ENCODE measurements around the gene DENND1B. TPM values are rescaled to one million over a fixed set of nuclear protein-coding genes. Genes with fewer than 3 reads are reported as not detected.

DENND1B gene
- total RNA-seq, 4 donors from 2014 or later: 10.1 to 14.4 (median 12.6) TPM

GRCh38 chr1:197686702-197687355 is 88.5 kb downstream of the DENND1B start:
- no peaks in the 10 kb centered on the region for H3K27me3 ChIP-seq
- peaks cover 3% of the 10 kb centered on the region for H3K4me1 ChIP-seq
- no peaks in the 10 kb centered on the region for H3K36me3 ChIP-seq
- H3K9me3 ChIP-seq: peaks cover 6% of the 10 kb centered on the region
- DNase-seq (ENCODE audit: low spot score in 2 of 2): no peak
- no peak overlapping the region for H3K4me3 ChIP-seq
- 91% methylated on average over 6 of the region's 6 CpGs for WGBS
- H3K27ac ChIP-seq: no peak overlapping the region
- TF ChIP-seq EP300 (IDR thresholded peaks at IDR 0.05) (no peak), POLR2A (IDR thresholded peaks at IDR 0.05) (no peak), POLR2AphosphoS5 (IDR thresholded peaks at IDR 0.05) (no peak)
- TF ChIP-seq, protein P1, sequence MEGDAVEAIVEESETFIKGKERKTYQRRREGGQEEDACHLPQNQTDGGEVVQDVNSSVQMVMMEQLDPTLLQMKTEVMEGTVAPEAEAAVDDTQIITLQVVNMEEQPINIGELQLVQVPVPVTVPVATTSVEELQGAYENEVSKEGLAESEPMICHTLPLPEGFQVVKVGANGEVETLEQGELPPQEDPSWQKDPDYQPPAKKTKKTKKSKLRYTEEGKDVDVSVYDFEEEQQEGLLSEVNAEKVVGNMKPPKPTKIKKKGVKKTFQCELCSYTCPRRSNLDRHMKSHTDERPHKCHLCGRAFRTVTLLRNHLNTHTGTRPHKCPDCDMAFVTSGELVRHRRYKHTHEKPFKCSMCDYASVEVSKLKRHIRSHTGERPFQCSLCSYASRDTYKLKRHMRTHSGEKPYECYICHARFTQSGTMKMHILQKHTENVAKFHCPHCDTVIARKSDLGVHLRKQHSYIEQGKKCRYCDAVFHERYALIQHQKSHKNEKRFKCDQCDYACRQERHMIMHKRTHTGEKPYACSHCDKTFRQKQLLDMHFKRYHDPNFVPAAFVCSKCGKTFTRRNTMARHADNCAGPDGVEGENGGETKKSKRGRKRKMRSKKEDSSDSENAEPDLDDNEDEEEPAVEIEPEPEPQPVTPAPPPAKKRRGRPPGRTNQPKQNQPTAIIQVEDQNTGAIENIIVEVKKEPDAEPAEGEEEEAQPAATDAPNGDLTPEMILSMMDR (IDR thresholded peaks at IDR 0.05): no peak

DNA sequence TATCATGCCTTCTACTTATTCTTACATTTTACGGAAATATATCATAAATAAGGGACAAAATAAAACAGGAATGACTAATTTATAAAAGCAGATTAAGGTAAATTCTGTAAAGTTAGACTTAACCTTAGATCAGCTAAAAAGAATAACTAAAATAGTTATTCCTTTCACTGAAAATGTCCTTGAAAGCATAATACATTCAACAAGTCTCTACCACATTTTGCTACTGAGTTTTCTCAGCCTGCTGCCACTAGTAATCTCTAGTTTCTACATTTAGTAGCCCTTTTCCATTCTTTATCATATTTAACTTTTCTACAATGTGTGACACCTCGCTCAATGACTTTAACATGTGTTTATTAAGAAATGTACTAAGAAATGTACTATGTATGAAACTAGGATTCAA is 89.0 kb downstream of the DENND1B start:
- Histone ChIP-seq H3K9me3 (peaks cover 6% of the 10 kb centered on the region), H3K27ac (no peak overlapping the region), H3K4me3 (no peak overlapping the region), H3K36me3 (no peaks in the 10 kb centered on the region), H3K27me3 (no peaks in the 10 kb centered on the region), H3K4me1 (peaks cover 3% of the 10 kb centered on the region)
- TF ChIP-seq POLR2AphosphoS5 (IDR thresholded peaks at IDR 0.05) (no peak), EP300 (IDR thresholded peaks at IDR 0.05) (no peak), POLR2A (IDR thresholded peaks at IDR 0.05) (no peak)
- TF ChIP-seq, protein P1 (IDR thresholded peaks at IDR 0.05): no peak
- no peak for DNase-seq (ENCODE audit: low spot score in 2 of 2)
- 91% methylated on average over 2 of the region's 2 CpGs for WGBS

DNA sequence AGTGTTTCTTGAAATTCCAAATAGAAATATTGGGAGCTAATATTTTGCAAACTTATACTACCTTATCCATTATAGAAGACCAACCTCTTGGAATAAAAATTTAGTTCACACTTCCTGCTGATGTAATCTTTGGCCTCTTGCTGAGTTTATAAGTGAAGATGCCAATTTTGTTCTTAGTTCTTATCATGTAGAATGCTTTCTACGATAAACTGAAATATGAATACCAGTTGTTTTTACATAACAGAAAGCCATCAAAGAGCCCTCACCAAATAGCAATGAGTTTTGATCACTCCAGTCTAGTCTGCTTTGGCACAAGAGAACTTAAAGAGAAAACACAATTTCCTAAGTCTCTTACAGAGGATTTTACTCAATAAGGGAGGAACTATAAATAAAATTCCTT is 89.5 kb downstream of the DENND1B start:
- WGBS: 26% methylated on average over 1 of the region's 1 CpG
- H3K4me1 ChIP-seq: peaks cover 3% of the 10 kb centered on the region
- H3K9me3 ChIP-seq: peaks cover 6% of the 10 kb centered on the region
- no peaks in the 10 kb centered on the region for H3K27me3 ChIP-seq
- TF ChIP-seq, protein P1 (IDR thresholded peaks at IDR 0.05): no peak
- TF ChIP-seq EP300 (IDR thresholded peaks at IDR 0.05) (no peak), POLR2AphosphoS5 (IDR thresholded peaks at IDR 0.05) (no peak), POLR2A (IDR thresholded peaks at IDR 0.05) (no peak)
- H3K36me3 ChIP-seq: no peaks in the 10 kb centered on the region
- no peak overlapping the region for H3K27ac ChIP-seq
- no peak for DNase-seq (ENCODE audit: low spot score in 2 of 2)
- H3K4me3 ChIP-seq: no peak overlapping the region

DNA sequence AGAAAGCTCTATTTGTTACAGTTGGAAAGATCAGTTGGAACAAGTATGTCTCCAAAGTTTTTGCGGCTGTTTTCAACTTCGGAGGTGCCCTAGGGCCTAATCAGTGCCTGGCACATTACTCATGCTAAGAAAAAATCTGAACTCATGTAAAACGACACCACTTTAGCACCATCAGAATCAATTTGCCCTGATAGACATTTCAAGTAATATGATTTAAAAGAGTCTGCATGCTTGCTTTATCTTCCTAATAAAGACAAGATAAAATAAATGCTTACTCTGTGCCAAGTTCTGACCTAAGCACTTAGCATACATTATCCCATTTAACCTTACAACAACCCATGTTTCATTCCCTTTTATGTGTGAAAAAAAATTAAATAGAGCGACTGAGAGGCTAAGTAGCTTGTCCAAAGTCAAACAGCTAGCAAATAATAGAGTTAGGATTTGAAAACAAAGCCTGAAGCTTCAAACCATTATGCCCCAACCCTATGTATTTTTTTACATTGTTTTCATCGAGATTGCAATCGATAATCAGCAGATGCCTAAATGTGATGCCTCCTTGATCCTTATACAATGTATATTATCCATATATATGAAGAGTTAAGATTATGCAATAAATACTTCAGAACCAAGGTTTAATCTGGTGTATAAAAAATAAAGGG is 91.3 kb downstream of the DENND1B start:
- 53% methylated on average over 6 of the region's 6 CpGs for WGBS
- Histone ChIP-seq H3K27me3 (no peaks in the 10 kb centered on the region), H3K4me1 (peaks cover 3% of the 10 kb centered on the region), H3K27ac (no peak overlapping the region), H3K9me3 (peaks cover 6% of the 10 kb centered on the region), H3K4me3 (no peak overlapping the region), H3K36me3 (no peaks in the 10 kb centered on the region)
- TF ChIP-seq, protein P1 (IDR thresholded peaks at IDR 0.05): no peak
- TF ChIP-seq EP300 (IDR thresholded peaks at IDR 0.05): no peak
- TF ChIP-seq POLR2A (IDR thresholded peaks at IDR 0.05): no peak
- TF ChIP-seq POLR2AphosphoS5 (IDR thresholded peaks at IDR 0.05): no peak
- DNase-seq (ENCODE audit: low spot score in 2 of 2): no peak

DNA sequence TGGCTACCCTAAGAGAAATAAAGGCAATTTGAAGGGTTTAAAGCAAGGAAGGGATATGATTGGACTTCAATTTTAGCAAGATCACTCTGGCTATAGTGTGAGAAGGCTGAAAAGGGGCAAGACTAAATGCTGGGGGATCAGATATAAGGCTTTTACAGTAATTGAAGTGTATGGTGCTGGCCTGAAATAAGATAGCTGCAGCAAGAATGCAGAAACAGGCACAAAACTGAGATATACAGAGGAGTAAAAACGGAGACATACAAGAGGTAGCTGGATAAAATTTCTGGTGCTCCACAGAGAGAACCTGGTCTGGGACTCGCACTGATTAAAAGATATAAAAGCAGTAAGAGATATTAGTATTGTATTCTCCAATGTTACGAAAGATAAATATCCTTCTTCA is 92.0 kb downstream of the DENND1B start:
- Histone ChIP-seq H3K36me3 (no peaks in the 10 kb centered on the region), H3K4me1 (peaks cover 3% of the 10 kb centered on the region), H3K4me3 (no peak overlapping the region), H3K27me3 (no peaks in the 10 kb centered on the region), H3K27ac (no peak overlapping the region), H3K9me3 (peaks cover 3% of the 10 kb centered on the region)
- TF ChIP-seq POLR2AphosphoS5 (IDR thresholded peaks at IDR 0.05) (no peak), POLR2A (IDR thresholded peaks at IDR 0.05) (no peak), EP300 (IDR thresholded peaks at IDR 0.05) (no peak)
- TF ChIP-seq, protein P1 (IDR thresholded peaks at IDR 0.05): no peak
- WGBS: 81% methylated on average over 3 of the region's 3 CpGs
- DNase-seq (ENCODE audit: low spot score in 2 of 2): no peak
